GM19395 (cell line): ENCODE data around the gene ZC3H12C.
A peak's percentile ranks its signal among the peaks of the same experiment; 100 is the strongest.
"Not testable (repeated sequence)": the region's sequence is repeated elsewhere in the genome, so short reads cannot be mapped to it uniquely, and the experiment has no call there.

Source experiments
- ATAC-seq: cut with Tn5 transposase; IDR thresholded peaks from one replicate; pipeline ENCODE4 v1.9.1; 2021; ENCODE audit warnings: mild to moderate bottlenecking, moderate library complexity; ENCODE audit not compliant: unreplicated experiment

ZC3H12C gene

DNA sequence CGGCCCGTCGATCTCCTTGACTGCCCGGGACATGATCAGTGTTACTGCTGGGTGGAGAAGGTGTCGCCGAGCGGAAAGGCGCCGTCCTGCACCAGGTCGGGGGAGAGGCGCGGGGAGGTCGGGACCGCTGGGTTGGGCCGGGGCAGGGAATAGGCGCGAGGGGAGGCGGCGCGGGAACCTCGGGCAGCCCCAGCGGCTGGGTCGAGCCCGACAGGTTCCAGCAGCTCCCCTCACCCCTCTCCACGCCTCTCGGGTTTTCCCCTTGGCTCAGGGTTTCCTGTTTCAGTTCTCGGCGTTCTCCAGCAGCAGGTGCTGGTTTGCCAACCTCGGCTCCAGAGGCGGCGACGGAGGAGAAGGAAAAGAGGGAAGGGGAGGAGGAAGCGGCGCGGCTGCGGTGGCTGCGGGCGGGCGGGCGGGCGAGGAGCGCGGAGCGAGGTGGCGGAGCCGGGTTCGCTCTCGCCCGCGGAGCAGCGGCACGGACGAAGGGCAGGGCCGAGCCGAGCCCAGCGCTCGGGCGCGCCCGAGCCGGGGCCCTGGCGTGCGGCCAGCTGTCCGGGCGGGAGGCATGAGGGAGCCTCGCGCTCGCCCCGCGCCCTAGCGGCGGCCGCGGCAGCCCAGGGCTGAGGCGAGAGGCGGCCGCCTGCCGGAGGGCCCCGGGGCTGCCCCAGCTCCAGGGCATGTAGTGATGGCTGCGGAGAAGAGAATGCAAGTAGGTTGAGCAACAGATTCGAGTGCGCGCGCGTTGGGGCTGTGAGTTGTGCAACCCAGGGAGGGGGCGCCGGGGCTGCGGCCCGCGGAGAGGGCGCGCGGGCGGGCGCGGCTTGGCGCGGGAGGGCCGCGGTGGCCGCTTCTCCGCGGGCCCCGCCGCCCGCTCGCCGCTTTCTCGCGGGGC lies at the start of gene ZC3H12C:
TSS of gene ZC3H12C (plus strand) at position 878 of the 892 bp plus-strand sequence. CDS start 20 bp downstream, outside the sequence.
- ATAC-seq = peak; percentile 66

DNA sequence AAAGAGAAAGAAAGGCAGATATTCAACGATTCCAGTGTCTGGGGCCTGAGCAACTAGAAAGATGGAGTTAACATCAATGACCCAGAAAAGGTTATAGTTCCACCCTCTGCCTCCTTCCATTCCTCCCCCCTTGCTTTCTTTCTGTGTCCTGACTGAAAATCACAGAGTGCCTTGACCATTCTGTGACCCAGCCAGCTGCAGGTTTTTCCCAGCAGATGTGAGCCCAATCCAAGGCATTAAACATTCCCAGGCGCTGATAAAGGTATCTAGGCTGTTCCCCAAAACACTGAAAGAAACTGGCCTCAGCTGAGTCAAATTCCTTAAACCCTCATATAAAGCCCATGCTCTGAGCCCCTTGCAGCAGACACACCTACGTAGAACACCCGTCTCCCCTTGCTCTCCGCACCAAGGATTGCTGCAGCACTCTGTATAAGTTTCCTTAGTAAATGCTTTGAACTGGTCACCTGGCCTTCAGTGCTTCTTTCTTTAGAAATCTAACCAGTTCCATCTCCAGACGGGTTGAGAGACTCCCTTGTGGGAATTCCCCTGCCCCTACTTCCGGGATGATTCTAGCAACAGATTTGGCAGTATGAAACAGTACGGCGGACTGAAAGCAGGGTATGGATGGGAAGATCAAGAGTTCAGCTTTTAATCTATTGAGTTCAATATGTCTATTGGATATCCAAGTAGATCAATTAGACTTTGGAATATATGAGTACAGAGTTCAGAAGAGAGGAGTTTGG lies 48.8 kb upstream of the ZC3H12C start:
- no peak for ATAC-seq

DNA sequence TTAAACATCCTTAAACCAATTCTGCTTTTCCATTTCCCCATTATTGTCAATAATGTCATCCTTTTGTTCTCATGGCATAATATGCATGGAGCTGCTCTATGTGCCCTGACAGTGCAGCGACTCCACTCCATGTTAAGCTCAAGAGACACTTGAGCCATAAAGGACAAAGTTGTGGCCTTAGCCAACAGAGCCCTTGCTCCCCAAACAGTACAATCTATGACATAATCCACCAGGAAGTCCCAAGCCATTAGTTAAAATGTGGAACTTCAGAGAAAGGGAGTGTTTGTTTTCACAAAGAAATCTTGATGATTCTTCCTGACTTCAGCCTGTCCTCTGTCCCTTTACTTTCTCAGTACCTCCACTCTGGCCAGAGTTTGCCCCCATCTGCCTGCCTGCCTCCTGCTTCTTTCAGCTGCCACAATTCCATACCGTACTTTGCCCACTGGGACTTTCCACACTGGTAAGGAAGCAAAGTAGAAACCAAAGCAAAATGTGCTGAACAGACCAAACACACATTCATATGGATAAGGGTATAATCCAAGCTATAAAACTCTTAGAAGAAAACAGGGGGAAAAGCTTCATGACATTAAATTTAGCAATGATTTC lies 46.3 kb upstream of the ZC3H12C start:
- no peak for ATAC-seq

DNA sequence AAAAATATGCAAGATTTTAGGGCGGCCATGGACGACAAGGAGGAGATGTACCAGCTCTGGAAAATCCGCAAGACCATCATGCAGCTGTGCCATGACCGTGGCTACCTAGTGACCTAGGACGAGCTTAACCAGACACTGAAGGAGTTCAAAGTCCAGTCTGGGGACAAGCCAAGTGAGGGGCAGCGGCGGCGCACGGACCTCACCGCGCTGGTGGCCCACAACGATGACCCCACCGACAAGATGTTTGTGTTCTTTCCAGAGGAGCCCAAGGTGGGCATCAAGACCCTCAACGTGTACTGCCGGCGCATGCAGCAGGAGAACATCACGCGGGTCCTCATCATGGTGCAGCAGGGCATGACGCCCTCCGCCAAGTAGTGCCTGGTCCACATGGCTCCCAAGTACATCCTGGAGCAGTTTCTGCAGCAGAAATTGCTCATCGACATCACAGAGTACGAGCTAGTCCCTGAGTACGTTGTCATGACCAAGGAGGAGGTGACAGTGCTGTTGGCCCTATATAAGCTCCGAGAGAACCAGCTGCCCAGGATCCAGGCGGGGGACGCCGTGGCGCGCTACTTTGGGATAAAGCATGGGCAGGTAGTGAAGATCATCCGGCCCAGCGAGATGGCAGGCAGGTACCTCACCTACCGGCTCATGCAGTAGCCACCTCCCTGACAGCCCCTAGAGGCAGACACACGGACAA lies 43.5 kb upstream of the ZC3H12C start:
- ATAC-seq = no peak

DNA sequence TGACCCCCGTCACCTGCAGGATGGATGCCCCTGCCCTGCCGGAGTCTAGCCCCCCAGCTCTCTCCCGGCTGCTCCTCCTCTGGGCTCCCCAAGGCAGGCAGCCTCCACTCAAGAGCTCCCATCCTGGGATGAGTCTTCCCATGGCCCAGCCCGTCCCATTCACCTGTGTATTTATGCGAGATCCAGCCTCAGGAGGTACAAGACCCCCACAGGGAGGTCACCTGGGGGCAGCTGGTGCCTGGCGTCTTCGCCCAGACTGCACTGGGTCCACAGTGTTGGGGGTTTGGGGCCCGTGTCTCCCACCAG lies 43.0 kb upstream of the ZC3H12C start:
- ATAC-seq = no peak

DNA sequence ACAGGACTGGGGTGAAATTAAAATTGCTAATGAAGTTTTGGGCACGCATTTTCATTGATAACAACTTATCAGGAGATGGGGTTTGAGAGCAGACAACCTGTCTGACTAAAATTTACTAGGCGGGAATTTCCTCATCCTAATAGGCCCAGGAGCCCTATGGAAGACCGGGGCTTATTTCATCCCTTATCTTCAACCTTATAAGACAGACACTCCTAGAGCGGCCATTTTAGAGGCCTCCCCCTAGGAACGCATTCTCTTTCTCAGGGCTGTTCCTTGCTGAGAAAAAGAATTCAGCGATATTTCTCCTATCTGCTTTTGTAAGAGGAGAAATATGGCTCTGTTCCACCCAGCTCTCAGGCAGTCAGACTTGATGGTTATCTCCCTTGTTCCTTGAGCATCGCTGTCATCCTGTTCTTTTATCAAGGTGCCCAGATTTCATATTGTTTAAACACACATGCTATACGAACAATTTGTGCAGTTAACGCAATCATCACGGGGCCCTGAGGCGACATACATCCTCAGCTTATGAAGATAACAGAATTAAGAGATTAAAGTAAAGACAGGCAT lies 39.3 kb upstream of the ZC3H12C start:
- no peak for ATAC-seq

DNA sequence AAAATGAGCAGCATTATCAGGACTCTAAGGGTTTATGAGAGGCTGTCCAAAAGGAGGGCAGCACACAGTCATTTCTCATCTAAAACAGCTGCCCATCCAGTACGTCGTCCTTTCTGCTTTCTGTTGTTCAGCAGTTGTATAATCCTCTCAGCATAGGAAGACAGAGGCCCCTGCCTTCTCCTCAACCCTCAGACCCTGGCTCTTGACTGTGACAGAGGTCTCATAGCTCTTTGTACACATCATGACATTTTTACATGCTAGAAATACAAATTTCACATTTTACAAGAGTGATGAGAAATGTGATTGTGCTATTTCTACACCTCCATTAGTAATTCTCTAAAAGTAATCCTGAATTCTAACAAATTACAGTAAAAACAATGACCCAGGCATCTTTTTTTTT lies 36.2 kb upstream of the ZC3H12C start:
- no peak for ATAC-seq

DNA sequence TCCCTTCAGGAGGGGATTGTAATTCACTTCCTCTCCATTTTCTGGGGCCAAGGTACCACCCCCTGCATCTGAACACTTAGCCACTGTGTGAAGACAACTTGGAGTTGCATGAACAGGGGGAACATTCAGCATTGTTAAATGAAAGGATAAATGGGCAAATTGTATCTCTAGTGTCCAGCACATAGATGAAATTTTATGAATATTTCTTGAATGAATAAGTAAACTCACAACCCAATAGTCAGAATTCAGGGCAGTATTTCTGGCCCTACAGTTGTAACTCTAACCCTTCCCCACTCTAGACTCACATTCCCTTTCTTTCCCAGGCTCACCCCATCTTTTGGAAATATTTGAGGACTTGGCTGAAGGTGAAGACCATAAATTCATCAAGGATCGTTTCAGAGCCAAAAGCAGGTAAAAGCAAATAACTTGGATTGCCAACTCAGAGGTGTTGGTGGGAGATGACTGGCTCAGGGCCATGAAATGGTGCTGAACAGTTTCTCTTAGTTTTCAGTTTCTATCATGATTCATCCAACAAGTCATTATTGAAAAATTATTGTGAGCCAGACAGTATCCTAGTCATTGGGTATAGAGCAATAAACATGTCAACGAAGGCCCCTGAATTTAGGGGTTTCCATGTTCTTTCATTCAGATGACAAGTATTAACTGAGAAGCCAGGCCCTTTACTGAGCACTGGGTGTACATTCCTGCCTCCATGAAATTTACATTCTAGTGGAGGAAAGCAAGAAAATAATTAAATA lies 33.3 kb upstream of the ZC3H12C start:
- ATAC-seq = no peak

DNA sequence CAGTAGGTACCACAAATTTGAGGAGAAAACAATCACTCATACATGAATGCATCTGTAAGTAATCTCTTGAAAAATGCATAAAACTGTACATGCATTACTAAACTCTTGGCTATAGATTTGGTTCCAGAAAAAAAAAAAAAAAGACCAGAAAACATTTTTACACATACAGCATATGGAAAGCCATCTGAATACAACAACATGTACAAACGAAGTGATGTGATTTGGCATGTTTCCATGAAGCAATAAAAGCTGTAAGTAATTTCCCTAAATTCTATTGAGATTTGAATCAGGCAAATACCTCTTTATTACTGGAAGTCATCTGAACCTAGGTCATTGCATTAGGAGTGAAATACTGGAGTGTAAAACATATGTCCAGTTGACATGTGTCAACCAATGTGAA lies 31.9 kb upstream of the ZC3H12C start:
- ATAC-seq = no peak

DNA sequence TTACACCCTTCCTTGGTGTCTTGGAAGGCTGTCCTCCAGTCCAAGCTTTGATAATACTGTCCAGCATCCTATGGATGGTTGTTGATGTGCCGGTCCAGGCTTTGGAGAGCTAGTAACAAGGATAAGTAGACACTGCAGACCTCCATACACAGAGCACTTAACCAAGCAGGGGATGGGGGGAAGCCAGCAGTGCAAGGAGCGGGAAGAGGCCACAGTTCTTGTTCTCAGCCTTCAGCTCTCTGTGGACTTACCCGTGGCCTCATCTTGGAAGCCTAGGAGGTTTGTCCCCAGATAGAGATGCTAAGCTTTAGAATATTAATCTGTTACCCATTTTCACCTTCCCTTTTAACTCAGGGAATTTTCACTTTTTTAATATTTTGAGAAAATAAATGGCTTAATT lies 30.9 kb upstream of the ZC3H12C start:
- ATAC-seq = no peak

DNA sequence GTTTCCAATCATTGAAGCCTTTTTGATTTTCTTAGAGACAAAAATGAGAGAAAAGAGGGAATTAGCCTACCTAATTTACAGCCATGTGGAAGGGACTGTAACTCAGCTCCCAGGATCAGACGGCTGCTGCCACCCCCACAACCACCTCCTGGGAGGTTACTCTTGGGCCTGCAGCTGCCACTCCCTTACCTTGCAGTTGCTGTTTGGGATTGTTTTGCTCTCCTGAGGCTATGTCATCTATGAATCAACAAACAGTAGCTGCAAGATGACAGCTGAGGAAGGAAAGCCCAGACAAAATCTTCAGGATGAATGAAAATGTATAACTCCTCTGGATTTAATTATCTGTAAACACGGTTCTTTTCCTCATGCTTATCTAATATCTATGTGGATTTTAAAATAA lies 28.0 kb upstream of the ZC3H12C start:
- no peak for ATAC-seq

DNA sequence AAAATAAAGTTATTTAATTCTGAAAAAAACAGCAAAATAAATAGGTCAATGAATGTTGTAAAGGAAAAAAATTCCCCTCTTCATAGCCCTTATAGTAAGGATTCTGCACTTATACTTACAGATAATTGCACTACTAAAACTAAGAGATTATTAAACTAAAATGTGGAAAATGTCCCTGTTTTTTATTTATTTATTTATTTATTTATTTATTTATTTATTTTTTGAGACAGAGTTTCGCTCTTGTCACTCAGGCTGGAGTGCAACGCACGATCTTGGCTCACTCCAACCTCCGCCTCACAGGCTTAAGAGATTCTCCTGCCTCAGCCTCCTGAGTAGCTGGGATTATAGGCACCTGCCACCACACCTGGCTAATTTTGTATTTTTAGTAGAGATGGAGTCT lies 25.2 kb upstream of the ZC3H12C start:
- not testable (repeated sequence) for ATAC-seq

DNA sequence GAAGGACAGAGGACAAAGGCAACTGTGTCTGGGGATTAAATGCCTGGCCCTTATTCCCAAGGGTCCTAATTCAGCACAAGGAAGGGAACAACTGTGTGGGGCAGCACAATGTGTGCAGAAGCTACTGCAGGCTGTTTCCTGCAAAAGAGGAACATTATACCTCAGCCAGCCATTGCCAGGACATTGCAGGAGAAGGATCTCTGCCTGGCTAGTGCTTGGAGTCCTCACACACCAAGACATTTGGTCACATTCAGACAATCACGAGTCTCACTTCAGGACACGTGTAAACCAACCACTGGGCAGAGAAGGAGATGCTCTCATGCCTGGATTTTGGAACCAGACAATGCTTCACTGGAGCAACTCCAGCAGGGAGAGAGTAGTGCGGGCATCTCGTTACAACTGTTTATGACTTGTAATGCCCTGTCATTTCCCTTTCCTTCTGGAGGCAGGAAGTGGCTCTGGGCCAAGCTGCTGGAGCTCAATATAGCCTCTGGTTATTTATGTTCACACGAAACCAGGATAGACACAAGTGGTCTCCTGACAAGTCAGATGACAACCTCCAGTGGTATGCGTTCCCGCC lies 23.9 kb upstream of the ZC3H12C start:
- no peak for ATAC-seq

DNA sequence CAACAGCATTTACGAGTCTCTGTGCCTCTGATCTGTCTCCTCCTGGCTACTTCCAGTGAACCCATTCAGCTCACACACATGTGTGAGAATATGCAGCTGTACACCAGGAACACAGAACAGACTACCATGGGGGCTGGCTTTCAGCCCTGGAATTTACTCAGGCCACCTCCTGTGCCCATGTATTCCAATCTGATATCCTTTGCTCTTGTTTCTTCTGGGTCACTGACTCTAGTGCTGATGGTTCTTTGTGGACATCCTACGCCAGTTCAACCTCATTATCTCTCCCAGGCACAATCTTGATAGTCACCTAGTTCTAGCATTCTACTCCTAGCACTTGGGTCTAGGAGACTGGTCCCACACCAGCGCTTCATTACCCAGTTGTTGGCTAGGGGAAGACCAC lies 23.0 kb upstream of the ZC3H12C start:
- no peak for ATAC-seq

DNA sequence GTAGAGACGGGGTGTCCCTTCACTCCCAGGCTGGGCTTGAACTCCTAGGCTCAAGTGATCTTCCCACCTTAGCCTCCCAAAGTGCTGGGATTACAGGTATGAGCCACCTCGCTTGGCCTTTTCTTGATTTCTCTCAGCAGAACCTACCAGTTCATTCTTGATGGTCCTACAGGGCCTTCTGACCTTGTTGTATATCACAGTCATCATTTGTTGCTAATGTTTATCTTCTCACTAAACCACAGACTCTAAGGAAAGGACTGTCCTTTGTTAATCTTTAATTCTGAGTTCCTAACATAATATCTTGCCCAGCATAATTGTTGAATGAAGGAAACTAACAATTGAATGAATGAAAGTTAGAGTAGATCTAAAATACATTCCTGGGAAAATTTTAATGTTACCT lies 22.0 kb upstream of the ZC3H12C start:
- peak; percentile 51 for ATAC-seq

DNA sequence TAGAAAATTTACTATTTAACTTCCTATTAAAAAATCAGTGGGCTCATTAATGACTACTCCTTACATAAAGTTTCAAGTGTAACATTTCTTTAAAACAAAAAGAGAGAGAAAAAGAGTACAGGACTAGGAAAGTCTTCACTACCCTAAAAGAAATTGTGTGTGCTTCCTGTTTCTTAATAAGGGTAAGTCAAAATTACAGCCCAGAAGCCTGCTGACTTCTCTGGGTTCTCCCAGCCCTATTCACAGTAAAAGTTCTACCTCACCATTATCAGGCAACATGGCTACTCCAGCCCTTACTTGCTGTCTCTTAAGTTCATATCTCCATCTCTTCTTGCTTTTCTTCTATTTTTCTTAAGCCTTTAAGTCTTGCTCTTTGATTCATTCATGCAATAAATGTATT lies 20.3 kb upstream of the ZC3H12C start:
- no peak for ATAC-seq

DNA sequence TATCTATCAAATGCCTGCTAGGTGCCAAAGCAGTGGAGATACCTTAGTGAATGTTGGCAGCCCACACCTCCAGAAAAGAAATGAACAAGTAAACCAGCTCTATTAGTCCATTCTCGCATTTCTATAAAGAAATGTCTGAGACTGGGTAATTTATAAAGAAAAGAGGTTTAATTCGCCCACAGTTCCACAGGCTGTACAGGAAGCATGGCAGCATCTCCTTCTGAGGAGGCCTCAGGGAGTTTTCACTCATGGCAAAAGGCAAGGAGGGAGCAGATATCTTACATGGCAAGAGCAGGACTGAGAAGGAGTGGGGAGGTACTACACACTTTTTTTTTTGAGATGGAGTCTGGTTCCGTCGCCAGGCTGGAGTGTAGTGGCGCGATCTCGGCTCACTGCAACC lies 18.7 kb upstream of the ZC3H12C start:
- ATAC-seq = no peak

DNA sequence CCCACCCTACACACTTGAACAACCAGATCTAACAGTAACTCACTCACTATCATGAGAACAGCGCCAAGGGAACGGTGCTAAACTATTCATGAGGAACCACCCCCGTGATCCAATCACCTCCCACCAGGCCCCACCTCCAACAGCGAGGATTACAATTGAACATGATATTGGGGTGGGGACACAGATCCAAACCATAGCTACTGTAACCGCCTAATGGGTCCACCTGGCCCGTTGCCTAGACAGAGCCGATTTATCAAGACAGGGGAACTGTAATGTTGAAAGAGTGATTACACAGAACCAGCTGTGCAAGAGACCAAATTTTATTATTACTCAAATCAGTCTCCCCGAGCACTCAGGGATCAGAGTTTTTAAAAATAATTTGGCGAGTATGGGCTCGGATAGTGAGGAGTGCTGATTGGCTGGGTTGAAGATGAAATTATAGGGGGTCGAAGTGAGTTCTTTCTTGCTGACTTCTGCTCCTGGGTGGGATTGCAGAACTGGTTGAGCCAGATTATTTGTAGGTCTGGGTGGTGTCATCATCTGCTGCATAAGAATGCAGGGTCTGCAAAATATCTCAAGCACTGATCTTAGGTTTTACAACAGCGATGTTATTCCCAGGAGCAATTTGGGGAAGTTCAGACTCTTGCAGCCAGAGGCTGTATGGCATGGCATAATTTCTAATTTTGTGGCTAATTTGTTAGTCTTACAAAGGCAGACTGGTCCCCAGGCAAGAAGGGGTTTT lies 17.9 kb upstream of the ZC3H12C start:
- no peak for ATAC-seq

DNA sequence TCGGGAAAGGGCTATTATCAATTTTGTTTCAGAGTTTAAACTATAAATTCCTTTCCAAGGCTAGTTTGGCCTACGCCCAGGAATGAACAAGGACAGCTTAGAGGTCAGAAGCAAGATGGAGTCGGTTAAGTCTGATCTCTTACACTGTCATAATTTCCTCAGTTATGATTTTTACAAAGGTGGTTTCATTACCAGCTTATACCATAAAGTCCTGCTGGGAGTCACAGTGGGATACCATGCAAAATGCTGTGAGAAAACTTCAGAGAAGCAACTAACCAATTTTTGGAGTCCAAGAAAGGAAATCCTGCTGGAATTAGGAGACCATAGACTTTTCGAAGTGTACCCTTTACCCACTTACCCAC lies 17.4 kb upstream of the ZC3H12C start:
- ATAC-seq = no peak
